Measurements from ENCODE around the gene FADS2.
A peak's percentile ranks its signal among the peaks of the same experiment; 100 is the strongest.

- TF ChIP-seq MEIS2 (IDR thresholded peaks at IDR 0.05; ENCODE audit: partially characterized antibody) (no peak), POLR2AphosphoS5 (IDR thresholded peaks at IDR 0.05; ENCODE audit: control insufficient read depth, insufficient read depth, low read depth, low read length) (no peak; the same call in 1 of the 2 replicates), JUND (IDR thresholded peaks at IDR 0.05; ENCODE audit: borderline replicate concordance, low read depth, low read length) (peak; percentile 22; the same call in 1 of the 2 replicates), JUND (tag; IDR thresholded peaks at IDR 0.05; ENCODE audit: borderline replicate concordance, low read depth, low read length) (peak; percentile 12; the same call in 1 of the 3 replicates), ATF7 (IDR thresholded peaks at IDR 0.05) (no peak), CTCF (IDR thresholded peaks at IDR 0.05 in 2 of 3, conservative IDR thresholded peaks at IDR 0.05 in 1 of 3; ENCODE audit: insufficient read depth in 2 of 3, low read depth in 1 of 3, low read length in 3 of 3) (peak; percentile 86 to 93 (median 92)), ZNF778 (CRISPR knock-in tag; IDR thresholded peaks at IDR 0.05) (no peak), ELK3 (CRISPR knock-in tag; IDR thresholded peaks at IDR 0.05) (no peak), ZNF436 (CRISPR knock-in tag; IDR thresholded peaks at IDR 0.05) (no peak), CEBPZ (IDR thresholded peaks at IDR 0.05; ENCODE audit: borderline replicate concordance, low read depth, low read length) (no peak)
Observed at GRCh38 chr11:61797263-61797944, 30.7 kb upstream of the FADS2 start.
